Immature natural killer cell (primary cell): ENCODE data around the gene MAN2A2. TPM values are rescaled to one million over a fixed set of nuclear protein-coding genes. Genes with fewer than 3 reads are reported as not detected.

Experiments used
- DNase-seq, 3 donors: peaks; one replicate each; pipeline ENCODE4 v3.0.0; 2022; ENCODE audit warnings: mixed read lengths in 1 of 3
- H3K27ac Mint-ChIP-seq, 6 donors: one replicate each; pipeline ENCODE4 v1.8.0; 2020; ENCODE audit warnings: mixed read lengths in 6 of 6, mild to moderate bottlenecking in 5 of 6, inconsistent platforms in 4 of 6, moderate library complexity in 3 of 6
- H3K27me3 Mint-ChIP-seq, 3 donors: one replicate each; pipeline ENCODE4 v1.8.0; 2020 to 2021; ENCODE audit warnings: low read depth in 3 of 3, mild to moderate bottlenecking in 3 of 3, mixed read lengths in 3 of 3, moderate library complexity in 3 of 3, inconsistent platforms in 1 of 3
- H3K36me3 Mint-ChIP-seq, 3 donors: one replicate each; pipeline ENCODE4 v1.8.0; 2020; ENCODE audit warnings: mixed read lengths in 3 of 3, inconsistent platforms in 2 of 3, mild to moderate bottlenecking in 2 of 3
- H3K4me1 Mint-ChIP-seq, 2 donors: one replicate each; pipeline ENCODE4 v1.8.0; 2020; ENCODE audit warnings: inconsistent platforms in 2 of 2, mild to moderate bottlenecking in 2 of 2, mixed read lengths in 2 of 2, moderate library complexity in 1 of 2
- H3K4me3 Mint-ChIP-seq, 5 donors: one replicate each; pipeline ENCODE4 v1.8.0; 2020; ENCODE audit warnings: mild to moderate bottlenecking in 5 of 5, mixed read lengths in 5 of 5, inconsistent platforms in 3 of 5, moderate library complexity in 3 of 5
- H3K9me3 Mint-ChIP-seq, 6 donors: one replicate each; pipeline ENCODE4 v1.8.0; 2020; ENCODE audit warnings: mild to moderate bottlenecking in 6 of 6, mixed read lengths in 6 of 6, inconsistent platforms in 4 of 6, moderate library complexity in 3 of 6
- polyA plus RNA-seq, 3 donors: library from polyadenylated mRNA; unstranded; fragments of 300-500 nt; fragmentation: Illumina TruSeq; gene quantifications; one replicate each; pipeline ENCODE4 v1.2.3, GENCODE V29; 2021

MAN2A2 gene
- polyA plus RNA-seq, 3 donors from 2014 or later = 4.1 to 7.4 (median 5.4) TPM

DNA sequence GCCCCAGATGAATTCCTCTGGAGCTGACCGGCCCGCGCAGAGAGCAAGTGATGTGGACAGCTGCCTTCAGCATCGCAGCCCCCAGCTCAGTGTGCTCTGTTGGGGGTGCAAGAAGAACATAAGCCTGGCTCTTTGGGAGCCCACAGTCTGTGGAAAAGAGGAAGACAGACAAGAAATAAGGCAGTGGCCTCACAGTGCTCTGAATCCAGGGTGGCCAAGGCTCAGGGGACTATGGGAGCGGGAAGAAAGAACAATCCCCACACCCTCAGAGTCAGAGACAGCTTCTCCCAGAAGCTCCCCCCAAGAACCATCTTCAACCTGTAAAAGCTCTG lies 29.5 kb downstream of the MAN2A2 start:
- Mint-ChIP-seq H3K4me3 (peak overlapping the region; percentile 95 to 97 (median 96)), H3K4me1 (peaks cover 52 to 65% of the 10 kb centered on the region in 2 donors), H3K9me3 (no peaks in the 10 kb centered on the region), H3K27me3 (peaks cover 0 to 16% (median 11%) of the 10 kb centered on the region in 3 donors), H3K36me3 (peaks cover 0 to 3% (median 0%) of the 10 kb centered on the region in 3 donors), H3K27ac (peak overlapping the region; percentile 87 to 98 (median 89))
- DNase-seq = no peak

DNA sequence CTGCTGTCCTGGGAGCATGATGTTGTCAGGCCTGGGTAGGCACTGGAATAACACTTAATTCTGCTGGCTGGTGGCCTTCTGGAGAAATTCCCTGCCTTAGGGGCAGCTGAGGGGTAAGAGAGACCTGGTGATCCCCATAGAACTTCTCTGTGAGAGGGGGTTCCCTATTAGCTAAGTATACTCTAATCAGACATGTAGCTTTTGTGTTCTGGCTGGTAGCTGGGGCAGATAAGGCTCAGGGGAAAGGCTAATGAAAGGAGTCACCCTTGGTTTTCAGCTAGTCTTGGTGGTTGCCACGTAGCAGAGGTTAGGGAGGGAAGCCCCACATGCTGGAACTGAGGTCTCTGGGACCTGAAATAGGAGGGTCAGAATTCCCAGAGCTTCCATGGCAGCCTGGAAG lies 30.2 kb downstream of the MAN2A2 start:
- H3K36me3 Mint-ChIP-seq = peaks cover 2 to 3% (median 2%) of the 10 kb centered on the region in 3 donors
- peak overlapping the region; percentile 21 to 96 (median 55) for H3K4me3 Mint-ChIP-seq
- H3K27ac Mint-ChIP-seq = peak overlapping the region in 3 of 6 donors; percentile 34 to 93 (median 49)
- no peaks in the 10 kb centered on the region for H3K9me3 Mint-ChIP-seq
- H3K4me1 Mint-ChIP-seq = peaks cover 52 to 64% of the 10 kb centered on the region in 2 donors
- H3K27me3 Mint-ChIP-seq = peaks cover 0 to 16% (median 11%) of the 10 kb centered on the region in 3 donors
- DNase-seq = no peak

DNA sequence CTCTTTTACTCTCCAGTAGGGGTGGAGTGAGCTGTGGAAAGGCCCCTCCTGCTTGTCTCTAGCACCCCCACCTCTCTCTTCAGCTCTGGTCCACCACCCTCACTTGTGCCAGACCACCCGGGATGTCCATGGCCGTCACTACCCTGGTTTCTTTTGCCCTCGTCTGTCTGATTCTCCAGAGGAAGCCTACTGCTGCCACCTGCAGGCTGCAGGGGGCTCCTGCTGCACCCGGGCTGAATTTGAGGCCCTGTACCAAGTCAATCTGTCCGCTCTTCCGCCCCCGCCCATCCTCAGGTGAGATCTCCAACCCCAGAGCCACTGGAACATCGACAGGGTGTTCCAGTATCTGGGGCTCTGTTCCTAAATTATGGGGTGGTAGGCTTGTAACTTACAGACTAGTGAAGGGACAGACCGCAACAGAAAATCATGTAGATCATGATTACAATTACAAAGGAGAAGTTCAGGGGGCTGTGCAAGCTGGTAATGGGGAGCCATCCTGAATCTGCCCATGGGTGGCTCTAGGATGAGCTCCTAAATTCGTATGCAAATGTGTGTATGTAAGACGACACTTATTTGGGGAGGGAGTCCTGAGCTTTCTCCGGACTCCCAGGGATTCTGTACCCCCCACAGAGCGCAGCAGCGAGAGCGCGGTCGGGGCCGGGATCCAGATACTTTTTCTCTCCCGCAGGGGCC lies 31.3 kb downstream of the MAN2A2 start:
- peak; percentile 76 to 80 (median 80) for DNase-seq
- peaks cover 3% of the 10 kb centered on the region in 3 donors for H3K36me3 Mint-ChIP-seq
- peaks cover 49 to 55% of the 10 kb centered on the region in 2 donors for H3K4me1 Mint-ChIP-seq
- no peaks in the 10 kb centered on the region for H3K9me3 Mint-ChIP-seq
- H3K27me3 Mint-ChIP-seq = peaks cover 0 to 13% (median 11%) of the 10 kb centered on the region in 3 donors
- H3K4me3 Mint-ChIP-seq = peak overlapping the region; percentile 85 to 98 (median 85)
- H3K27ac Mint-ChIP-seq = peak overlapping the region; percentile 89 to 93 (median 93)

DNA sequence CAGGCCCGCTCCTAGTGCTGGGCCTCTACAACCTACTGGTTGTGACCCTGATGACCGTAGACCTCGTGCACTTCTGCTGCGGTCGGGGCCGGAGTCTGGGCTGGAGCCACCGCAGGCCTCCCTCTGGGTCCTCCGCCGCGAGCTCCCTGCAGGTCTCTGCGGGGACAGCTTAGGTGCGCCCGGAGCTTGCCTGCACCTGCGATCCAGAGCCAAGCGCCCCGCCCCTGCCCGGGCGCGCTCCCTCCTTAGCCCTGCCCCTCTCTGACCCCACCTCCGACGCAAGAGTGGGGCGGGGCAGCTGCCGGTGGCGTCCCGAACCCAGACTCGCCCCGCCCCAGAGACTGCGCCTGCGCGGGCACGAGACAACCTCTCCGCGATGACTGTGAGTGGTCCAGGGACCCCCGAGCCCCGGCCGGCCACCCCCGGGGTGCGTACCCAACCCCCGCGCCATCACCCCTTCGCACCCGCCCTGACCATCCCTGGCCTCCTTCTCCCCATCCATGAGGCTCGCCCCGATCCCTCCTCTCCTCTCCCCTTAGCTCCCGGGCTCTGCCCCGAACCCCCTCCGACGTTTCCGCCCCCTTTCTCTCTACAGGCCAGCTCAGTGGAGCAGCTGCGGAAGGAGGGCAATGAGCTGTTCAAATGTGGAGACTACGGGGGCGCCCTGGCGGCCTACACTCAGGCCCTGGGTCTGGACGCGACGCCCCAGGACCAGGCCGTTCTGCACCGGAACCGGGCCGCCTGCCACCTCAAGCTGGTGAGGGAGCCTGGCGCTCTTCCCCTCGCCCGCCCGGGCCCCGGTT lies 32.0 kb downstream of the MAN2A2 start, which contains the start of gene UNC45A:
Gene UNC45A, plus strand, starts transcription at position 337 of the 803 bp plus-strand sequence. Its CDS starts 40 bp downstream, at position 377.
- peaks cover 3 to 10% (median 3%) of the 10 kb centered on the region in 3 donors for H3K36me3 Mint-ChIP-seq
- H3K9me3 Mint-ChIP-seq = no peaks in the 10 kb centered on the region
- H3K4me3 Mint-ChIP-seq = peak within 1 kb of the TSS; percentile 85 to 98 (median 85)
- H3K4me1 Mint-ChIP-seq = peaks cover 43 to 49% of the 10 kb centered on the region in 2 donors
- peak; percentile 88 to 91 (median 91) for DNase-seq
- H3K27ac Mint-ChIP-seq = peak within 1 kb of the TSS; percentile 89 to 93 (median 93)
- H3K27me3 Mint-ChIP-seq = peaks cover 0 to 12% (median 8%) of the 10 kb centered on the region in 3 donors

DNA sequence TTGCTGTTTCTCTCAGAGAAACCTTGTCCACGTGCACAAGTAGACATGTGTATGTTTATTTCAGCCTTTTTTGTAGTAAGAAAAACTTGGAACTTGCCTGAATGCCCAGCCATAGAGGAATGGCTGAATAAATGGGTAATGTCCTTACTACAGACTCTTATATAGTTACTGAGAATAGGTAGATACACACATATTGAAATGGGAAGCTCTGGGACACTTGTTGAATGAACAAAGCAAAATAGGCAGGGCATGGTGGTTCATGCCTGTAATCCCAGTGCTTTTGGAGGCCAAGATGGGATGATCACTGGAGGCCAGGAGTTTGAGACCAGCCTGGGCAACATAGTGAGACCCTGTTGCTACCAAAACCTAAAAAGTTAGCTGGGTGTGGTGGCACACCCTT lies 33.7 kb downstream of the MAN2A2 start:
- Mint-ChIP-seq H3K36me3 (peaks cover 3 to 20% (median 7%) of the 10 kb centered on the region in 3 donors), H3K27ac (peak overlapping the region in 2 of 6 donors; percentile 49 to 81), H3K4me3 (peak overlapping the region; percentile 85 to 98 (median 85)), H3K9me3 (no peaks in the 10 kb centered on the region), H3K4me1 (peaks cover 27 to 34% of the 10 kb centered on the region in 2 donors), H3K27me3 (peaks cover 0 to 8% (median 4%) of the 10 kb centered on the region in 3 donors)
- no peak for DNase-seq

DNA sequence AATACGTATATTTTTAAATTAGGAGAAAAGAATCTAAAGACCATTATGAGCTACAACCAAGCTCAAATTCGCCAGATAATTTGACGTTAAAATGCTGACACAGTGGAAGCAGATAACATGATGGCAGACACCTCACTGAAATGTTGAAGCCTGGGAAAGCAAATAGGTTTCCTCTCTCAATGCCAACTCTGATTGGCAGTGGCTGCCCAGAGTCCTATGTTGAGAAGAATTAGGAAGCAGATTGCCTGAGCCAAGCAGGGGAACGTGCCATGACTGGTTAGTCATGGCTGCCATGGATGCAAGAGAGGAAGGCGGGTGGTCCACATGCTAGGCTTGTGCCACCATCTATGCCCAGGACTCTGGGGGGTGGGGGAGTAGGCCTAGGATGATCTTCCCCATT lies 35.2 kb downstream of the MAN2A2 start:
- Mint-ChIP-seq H3K27ac (no peak overlapping the region), H3K27me3 (peaks cover 0 to 2% (median 2%) of the 10 kb centered on the region in 3 donors), H3K4me1 (peaks cover 22 to 26% of the 10 kb centered on the region in 2 donors), H3K4me3 (no peak overlapping the region), H3K36me3 (peaks cover 8 to 30% (median 12%) of the 10 kb centered on the region in 3 donors), H3K9me3 (no peaks in the 10 kb centered on the region)
- DNase-seq = no peak

DNA sequence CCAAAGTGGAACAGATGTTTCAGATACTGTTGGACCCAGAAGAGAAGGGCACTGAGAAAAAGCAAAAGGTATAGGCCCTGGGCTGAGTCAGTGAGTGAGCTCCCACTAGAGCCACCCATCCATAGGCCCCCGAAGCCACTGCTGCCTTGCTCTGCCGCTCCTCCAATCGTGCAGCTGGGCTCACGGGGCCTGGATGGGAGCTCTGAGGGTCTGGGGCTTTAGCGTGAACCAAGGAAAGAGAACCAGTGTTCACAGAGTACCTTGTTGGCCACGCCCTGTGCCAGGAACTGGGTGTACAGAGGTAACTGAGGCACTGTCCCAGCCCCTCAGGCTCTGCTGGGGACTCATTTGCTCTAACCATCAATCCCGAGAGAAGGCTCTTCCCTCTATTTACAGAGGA lies 36.7 kb downstream of the MAN2A2 start:
- Mint-ChIP-seq H3K9me3 (no peaks in the 10 kb centered on the region), H3K4me3 (no peak overlapping the region), H3K27ac (no peak overlapping the region), H3K27me3 (no peaks in the 10 kb centered on the region), H3K4me1 (peaks cover 15 to 17% of the 10 kb centered on the region in 2 donors), H3K36me3 (peaks cover 11 to 36% (median 12%) of the 10 kb centered on the region in 3 donors)
- DNase-seq = no peak

DNA sequence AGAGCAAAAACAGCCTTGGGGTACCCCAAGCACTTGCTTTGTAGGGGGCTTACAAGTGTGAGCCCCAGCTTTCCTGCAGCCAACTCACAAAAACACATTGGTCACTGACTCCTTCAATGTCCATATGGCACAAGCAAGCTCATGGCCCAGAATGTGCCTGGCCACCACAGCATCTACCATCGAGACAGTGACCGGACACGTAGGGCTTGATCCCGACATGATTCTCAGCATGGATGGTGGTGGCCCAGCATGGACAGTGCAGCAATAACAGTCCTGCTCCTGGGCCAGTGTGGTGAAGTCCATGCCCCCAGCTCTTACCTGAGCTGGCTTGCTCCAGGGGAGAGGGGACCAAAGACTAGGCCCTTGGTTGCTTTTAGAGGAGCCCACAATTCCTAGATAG lies 37.9 kb downstream of the MAN2A2 start:
- Mint-ChIP-seq H3K4me3 (no peak overlapping the region), H3K36me3 (peaks cover 12 to 40% (median 13%) of the 10 kb centered on the region in 3 donors), H3K9me3 (no peaks in the 10 kb centered on the region), H3K4me1 (peaks cover 9 to 10% of the 10 kb centered on the region in 2 donors), H3K27ac (peak overlapping the region in 1 of 6 donors; percentile 12), H3K27me3 (no peaks in the 10 kb centered on the region)
- DNase-seq = no peak

DNA sequence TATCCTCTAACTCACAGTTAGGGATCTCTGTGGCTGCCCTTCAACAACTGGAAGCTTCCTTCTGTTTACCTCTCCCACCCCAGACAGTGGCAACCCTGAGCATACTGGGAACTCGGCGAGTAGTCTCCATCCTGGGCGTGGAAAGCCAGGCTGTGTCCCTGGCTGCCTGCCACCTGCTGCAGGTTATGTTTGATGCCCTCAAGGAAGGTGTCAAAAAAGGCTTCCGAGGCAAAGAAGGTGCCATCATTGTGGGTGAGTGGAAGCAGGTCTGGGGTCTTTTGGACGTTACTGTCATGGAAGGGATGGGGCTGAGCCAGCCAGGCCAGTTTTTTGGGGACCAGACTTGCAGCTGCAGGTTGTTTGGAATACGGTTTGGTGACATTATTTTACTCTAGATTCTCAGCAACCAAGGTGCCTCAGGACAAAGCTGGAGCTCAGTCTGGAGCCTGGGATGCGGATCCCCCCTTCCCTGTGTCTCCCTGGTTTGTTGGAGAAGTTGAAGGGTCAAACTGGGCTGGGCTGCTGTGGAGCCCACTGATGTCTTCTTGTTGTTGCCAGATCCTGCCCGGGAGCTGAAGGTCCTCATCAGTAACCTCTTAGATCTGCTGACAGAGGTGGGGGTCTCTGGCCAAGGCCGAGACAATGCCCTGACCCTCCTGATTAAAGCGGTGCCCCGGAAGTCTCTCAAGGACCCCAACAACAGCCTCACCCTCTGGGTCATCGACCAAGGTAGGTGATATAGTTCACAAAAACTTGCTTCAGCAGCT lies 39.4 kb downstream of the MAN2A2 start:
- H3K4me3 Mint-ChIP-seq = no peak overlapping the region
- DNase-seq = no peak
- no peaks in the 10 kb centered on the region for H3K9me3 Mint-ChIP-seq
- H3K4me1 Mint-ChIP-seq = no peaks in the 10 kb centered on the region
- no peaks in the 10 kb centered on the region for H3K27me3 Mint-ChIP-seq
- no peak overlapping the region for H3K27ac Mint-ChIP-seq
- peaks cover 10 to 43% (median 12%) of the 10 kb centered on the region in 3 donors for H3K36me3 Mint-ChIP-seq

DNA sequence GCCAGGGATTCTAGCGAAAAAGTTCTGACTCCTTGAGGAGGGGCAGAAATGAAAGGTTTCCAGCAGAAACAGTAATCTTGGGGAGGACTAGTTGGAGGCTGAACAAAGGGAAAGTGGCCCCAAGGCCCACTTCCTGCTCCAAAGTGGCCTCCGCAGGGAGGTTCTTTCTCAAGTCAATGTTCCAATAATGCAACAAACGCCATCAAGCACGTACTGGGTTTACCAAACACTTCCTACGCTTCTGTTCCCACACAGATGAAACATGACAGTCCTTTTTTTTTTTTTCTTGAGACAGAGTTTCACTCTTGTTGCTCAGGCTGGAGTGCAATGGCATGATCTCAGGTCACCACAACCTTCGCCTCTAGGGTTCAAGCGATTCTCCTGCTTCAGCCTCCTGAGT lies 42.0 kb downstream of the MAN2A2 start:
- Mint-ChIP-seq H3K4me1 (no peaks in the 10 kb centered on the region), H3K4me3 (no peak overlapping the region), H3K9me3 (no peaks in the 10 kb centered on the region), H3K27ac (no peak overlapping the region), H3K27me3 (no peaks in the 10 kb centered on the region), H3K36me3 (peaks cover 10 to 33% (median 17%) of the 10 kb centered on the region in 3 donors)
- no peak for DNase-seq

DNA sequence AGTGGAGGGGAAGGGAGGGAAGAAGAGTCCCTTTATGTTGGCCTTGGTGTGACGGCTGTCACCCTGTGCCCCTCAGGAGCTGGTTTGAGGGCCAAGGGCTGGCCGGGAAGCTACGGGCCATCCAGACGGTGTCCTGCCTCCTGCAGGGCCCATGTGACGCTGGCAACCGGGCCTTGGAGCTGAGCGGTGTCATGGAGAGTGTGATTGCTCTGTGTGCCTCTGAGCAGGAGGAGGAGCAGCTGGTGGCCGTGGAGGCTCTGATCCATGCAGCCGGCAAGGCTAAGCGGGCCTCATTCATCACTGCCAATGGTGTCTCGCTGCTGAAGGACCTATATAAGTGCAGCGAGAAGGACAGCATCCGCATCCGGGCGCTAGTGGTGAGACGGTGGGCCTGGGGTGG lies 43.4 kb downstream of the MAN2A2 start:
- no peak overlapping the region for H3K4me3 Mint-ChIP-seq
- no peak overlapping the region for H3K27ac Mint-ChIP-seq
- DNase-seq = no peak
- H3K27me3 Mint-ChIP-seq = peaks cover 0 to 3% (median 0%) of the 10 kb centered on the region in 3 donors
- peaks cover 5 to 22% (median 17%) of the 10 kb centered on the region in 3 donors for H3K36me3 Mint-ChIP-seq
- no peaks in the 10 kb centered on the region for H3K9me3 Mint-ChIP-seq
- no peaks in the 10 kb centered on the region for H3K4me1 Mint-ChIP-seq

DNA sequence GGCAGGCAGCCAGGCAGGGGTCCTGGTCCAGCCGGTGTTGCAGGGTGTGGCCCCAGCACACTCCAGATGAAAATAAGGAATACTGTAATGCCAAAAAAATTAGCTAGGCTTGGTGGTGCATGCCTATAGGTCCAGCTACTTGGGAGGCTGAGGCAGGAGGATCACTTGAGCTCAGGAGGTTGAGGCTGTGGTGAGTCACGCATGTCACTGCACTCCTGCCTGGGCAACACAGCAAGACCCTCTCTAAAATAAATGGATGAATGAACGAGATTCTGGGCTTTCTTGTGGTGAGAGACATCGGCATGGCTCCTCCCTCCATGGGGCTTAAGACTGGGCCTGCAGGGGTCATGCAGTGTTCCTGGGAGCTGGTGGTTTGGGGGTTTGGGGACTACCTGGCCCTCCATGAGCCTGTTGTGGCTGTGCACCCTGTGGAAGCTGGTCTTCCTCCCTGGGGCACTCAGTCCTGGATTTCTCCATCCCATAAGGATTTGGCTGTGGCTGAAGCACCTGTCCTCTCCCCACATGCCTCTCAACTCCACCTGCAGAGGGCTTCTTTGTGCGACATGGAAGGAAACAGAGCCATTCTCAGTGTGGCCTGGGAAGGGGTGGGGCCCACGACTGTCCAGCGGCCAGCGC lies 44.0 kb downstream of the MAN2A2 start:
- H3K9me3 Mint-ChIP-seq = no peaks in the 10 kb centered on the region
- no peak overlapping the region for H3K27ac Mint-ChIP-seq
- H3K4me1 Mint-ChIP-seq = no peaks in the 10 kb centered on the region
- peaks cover 0 to 4% (median 0%) of the 10 kb centered on the region in 3 donors for H3K27me3 Mint-ChIP-seq
- H3K36me3 Mint-ChIP-seq = peaks cover 5 to 24% (median 20%) of the 10 kb centered on the region in 3 donors
- DNase-seq = no peak
- no peak overlapping the region for H3K4me3 Mint-ChIP-seq
